Mesenchymal stem cell (in vitro differentiated cells and primary cell): ENCODE measurements around the gene PAPSS2.
A peak's percentile ranks its signal among the peaks of the same experiment; 100 is the strongest.

Experiments
- DNase-seq: peaks from one replicate; pipeline ENCODE4 v3.0.0-alpha.2; 2013
- H2AFZ ChIP-seq: one replicate; pipeline ENCODE4 v1.6.1; 2013; ENCODE audit warnings: low read depth, mild to moderate bottlenecking, control low read depth, inconsistent platforms, low read length, moderate library complexity
- H2AK5ac ChIP-seq: 2 replicates; pipeline ENCODE4 v1.6.1; 2013; ENCODE audit warnings: low read length, moderate library complexity, mild to moderate bottlenecking, inconsistent platforms; ENCODE audit not compliant: severe bottlenecking
- H2BK120ac ChIP-seq: one replicate; pipeline ENCODE4 v1.6.1; 2013; ENCODE audit warnings: low read depth, mild to moderate bottlenecking, inconsistent platforms, low read length, moderate library complexity
- H2BK12ac ChIP-seq, 2 experiments: one replicate each; pipeline ENCODE4 v1.6.1; 2013; ENCODE audit warnings: inconsistent platforms in 2 of 2, low read length in 2 of 2, mild to moderate bottlenecking in 2 of 2, moderate library complexity in 2 of 2, control low read depth in 1 of 2
- H2BK15ac ChIP-seq: one replicate; pipeline ENCODE4 v1.6.1; 2013; ENCODE audit warnings: mild to moderate bottlenecking, low read depth, inconsistent platforms; ENCODE audit not compliant: poor library complexity, severe bottlenecking
- H2BK5ac ChIP-seq: 2 replicates; pipeline ENCODE4 v1.6.1; 2013; ENCODE audit warnings: low read depth, mild to moderate bottlenecking, low read length, control low read depth, inconsistent platforms; ENCODE audit not compliant: poor library complexity, severe bottlenecking
- H3K14ac ChIP-seq, 2 experiments: one replicate each; pipeline ENCODE4 v1.6.1; 2013; ENCODE audit warnings: inconsistent platforms in 2 of 2, low read length in 2 of 2, control low read depth in 1 of 2, mild to moderate bottlenecking in 1 of 2, moderate library complexity in 1 of 2
- H3K18ac ChIP-seq, 2 experiments: one replicate each; pipeline ENCODE4 v1.6.1; 2013; ENCODE audit warnings: inconsistent platforms in 2 of 2, low read length in 2 of 2, control low read depth in 1 of 2, low read depth in 1 of 2, mild to moderate bottlenecking in 1 of 2
- H3K23ac ChIP-seq, 2 experiments: one replicate each; pipeline ENCODE4 v1.6.1; 2013; ENCODE audit warnings: inconsistent platforms in 2 of 2, low read length in 2 of 2, mild to moderate bottlenecking in 2 of 2, moderate library complexity in 2 of 2, control low read depth in 1 of 2
- H3K27ac ChIP-seq: 2 replicates; pipeline ENCODE4 v1.5.1; 2013; ENCODE audit warnings: mild to moderate bottlenecking, moderate library complexity, low read length, control low read depth, inconsistent platforms; ENCODE audit not compliant: poor library complexity, severe bottlenecking
- H3K27me3 ChIP-seq, 2 experiments: 2 replicates each; pipeline versions ENCODE4 v1.6.1 to v1.7.0; 2013; ENCODE audit warnings: low read length in 2 of 2, mild to moderate bottlenecking in 2 of 2, moderate library complexity in 2 of 2, control low read depth in 1 of 2, inconsistent platforms in 1 of 2; ENCODE audit not compliant: control insufficient read depth in 1 of 2, insufficient read depth in 1 of 2
- H3K36me3 ChIP-seq, 2 experiments: 2 replicates each; pipeline versions ENCODE4 v1.6.1 to v1.7.0; 2013; ENCODE audit warnings: low read length in 2 of 2, control low read depth in 1 of 2, inconsistent platforms in 1 of 2, low read depth in 1 of 2, mild to moderate bottlenecking in 1 of 2; ENCODE audit not compliant: insufficient read depth in 2 of 2, control insufficient read depth in 1 of 2
- H3K4ac ChIP-seq, 2 experiments: one replicate each; pipeline ENCODE4 v1.6.1; 2013; ENCODE audit warnings: inconsistent platforms in 2 of 2, low read length in 2 of 2, mild to moderate bottlenecking in 2 of 2, moderate library complexity in 2 of 2, control low read depth in 1 of 2, low read depth in 1 of 2
- H3K4me1 ChIP-seq: 2 replicates; pipeline ENCODE4 v1.6.1; 2013; ENCODE audit warnings: low read depth, low read length, control low read depth; ENCODE audit not compliant: control insufficient read depth, insufficient read depth
- H3K4me2 ChIP-seq: 2 replicates; pipeline ENCODE4 v1.6.1; 2013; ENCODE audit warnings: low read length, mild to moderate bottlenecking, inconsistent platforms; ENCODE audit not compliant: poor library complexity, severe bottlenecking
- H3K4me3 ChIP-seq, 2 experiments: 2 replicates each; pipeline versions ENCODE4 v1.5.1 to v1.7.0; 2013; ENCODE audit warnings: low read length in 2 of 2, mild to moderate bottlenecking in 2 of 2, control low read depth in 1 of 2, low read depth in 1 of 2; ENCODE audit not compliant: insufficient read depth in 1 of 2
- H3K79me1 ChIP-seq: replicated peaks from 2 replicates; pipeline ENCODE4 v1.6.1; 2013; ENCODE audit warnings: mild to moderate bottlenecking, control low read depth, low read length, inconsistent platforms; ENCODE audit not compliant: poor library complexity, severe bottlenecking
- H3K9ac ChIP-seq: 2 replicates; pipeline ENCODE4 v1.7.0; 2013; ENCODE audit warnings: mild to moderate bottlenecking, low read length, moderate library complexity
- H3K9me3 ChIP-seq: 2 replicates; pipeline ENCODE4 v1.7.0; 2013; ENCODE audit warnings: mild to moderate bottlenecking, low read length; ENCODE audit not compliant: control insufficient read depth
- H4K8ac ChIP-seq: one replicate; pipeline ENCODE4 v1.6.1; 2013; ENCODE audit warnings: inconsistent platforms, mild to moderate bottlenecking, low read length, moderate library complexity
- H4K91ac ChIP-seq: one replicate; pipeline ENCODE4 v1.6.1; 2013; ENCODE audit warnings: mild to moderate bottlenecking, low read length, inconsistent platforms
- WGBS: methylation state at CpG from one replicate; pipeline ENCODE4 v1.1.7; 2013; ENCODE audit warnings: mixed read lengths; 5-methylcytosine and 5-hydroxymethylcytosine counted together

PAPSS2 gene

DNA sequence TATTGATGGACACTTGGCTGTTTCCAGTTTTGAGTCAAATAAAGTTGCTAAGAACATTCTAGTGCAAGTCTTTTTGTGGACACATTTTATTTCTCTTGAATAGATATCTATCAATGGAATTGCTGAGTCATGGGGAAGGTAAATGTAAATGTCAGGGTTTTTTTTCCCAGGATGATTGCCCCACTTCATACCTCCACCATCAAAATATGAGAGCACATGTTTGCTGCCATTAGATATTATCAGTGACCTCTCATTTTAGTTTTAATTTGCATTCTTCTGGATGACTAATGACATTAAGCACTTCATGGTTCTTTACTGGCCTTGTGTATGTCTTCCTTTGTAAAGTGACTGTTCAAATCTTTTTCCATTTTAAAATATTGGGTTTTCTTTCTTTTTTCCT lies 45.7 kb downstream of the PAPSS2 start:
- H3K4ac ChIP-seq: no peak overlapping the region
- no peak overlapping the region for H4K8ac ChIP-seq
- H2AK5ac ChIP-seq: no peak overlapping the region
- H3K4me3 ChIP-seq: no peak overlapping the region
- H4K91ac ChIP-seq: no peak overlapping the region
- H3K9me3 ChIP-seq: no peaks in the 10 kb centered on the region
- H3K9ac ChIP-seq: no peak overlapping the region
- no peak overlapping the region for H3K23ac ChIP-seq
- no peak overlapping the region for H2BK12ac ChIP-seq
- H2BK15ac ChIP-seq: no peak overlapping the region
- no peak overlapping the region for H3K18ac ChIP-seq
- no peak overlapping the region for H2BK5ac ChIP-seq
- H3K4me1 ChIP-seq: peaks cover 12% of the 10 kb centered on the region
- H3K36me3 ChIP-seq: peaks cover 0 to 14% of the 10 kb centered on the region in 2 experiments
- no peak overlapping the region for H2AFZ ChIP-seq
- H3K4me2 ChIP-seq: no peak overlapping the region
- no peak overlapping the region for H2BK120ac ChIP-seq
- no peaks in the 10 kb centered on the region for H3K27me3 ChIP-seq
- H3K79me1 ChIP-seq: peaks cover 8% of the 10 kb centered on the region
- H3K27ac ChIP-seq: no peak overlapping the region
- peak; percentile 33 for DNase-seq
- H3K14ac ChIP-seq: no peak overlapping the region

DNA sequence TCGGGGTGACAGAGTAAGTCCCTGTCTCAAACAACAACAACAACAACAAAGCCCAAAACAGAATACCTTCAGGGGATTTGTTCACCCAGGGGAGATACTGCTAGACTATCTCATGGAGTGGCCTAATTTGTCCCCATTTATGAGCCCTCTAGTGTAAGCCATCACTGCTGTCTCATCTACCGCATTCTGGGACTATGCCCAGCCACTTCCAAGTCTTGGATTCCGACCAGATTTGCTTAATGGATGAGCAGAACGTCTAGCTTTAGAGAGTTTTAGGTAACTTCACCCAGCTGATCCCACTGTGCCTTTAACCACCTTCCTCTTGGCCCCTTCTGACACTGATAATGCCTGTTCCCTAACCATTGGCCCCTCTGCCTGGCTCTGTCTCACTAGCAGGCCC lies 47.1 kb downstream of the PAPSS2 start:
- Histone ChIP-seq H4K8ac (peak overlapping the region; percentile 42), H3K9me3 (no peaks in the 10 kb centered on the region), H2BK120ac (no peak overlapping the region), H2AK5ac (no peak overlapping the region), H2AFZ (no peak overlapping the region), H3K9ac (no peak overlapping the region), H3K4me2 (no peak overlapping the region), H3K79me1 (peaks cover 8% of the 10 kb centered on the region), H3K27me3 (no peaks in the 10 kb centered on the region), H2BK5ac (no peak overlapping the region), H2BK15ac (no peak overlapping the region), H4K91ac (no peak overlapping the region), H3K27ac (no peak overlapping the region), H3K4me3 (no peak overlapping the region), H3K4ac (no peak overlapping the region), H3K18ac (peak overlapping the region in 1 of 2 experiments; percentile 7), H3K14ac (peak overlapping the region in 1 of 2 experiments; percentile 37), H3K36me3 (peaks cover 0 to 25% of the 10 kb centered on the region in 2 experiments), H3K23ac (no peak overlapping the region), H2BK12ac (peak overlapping the region in 1 of 2 experiments; percentile 42), H3K4me1 (peaks cover 8% of the 10 kb centered on the region)
- 97% methylated on average over 4 of the region's 4 CpGs for WGBS
- no peak for DNase-seq

DNA sequence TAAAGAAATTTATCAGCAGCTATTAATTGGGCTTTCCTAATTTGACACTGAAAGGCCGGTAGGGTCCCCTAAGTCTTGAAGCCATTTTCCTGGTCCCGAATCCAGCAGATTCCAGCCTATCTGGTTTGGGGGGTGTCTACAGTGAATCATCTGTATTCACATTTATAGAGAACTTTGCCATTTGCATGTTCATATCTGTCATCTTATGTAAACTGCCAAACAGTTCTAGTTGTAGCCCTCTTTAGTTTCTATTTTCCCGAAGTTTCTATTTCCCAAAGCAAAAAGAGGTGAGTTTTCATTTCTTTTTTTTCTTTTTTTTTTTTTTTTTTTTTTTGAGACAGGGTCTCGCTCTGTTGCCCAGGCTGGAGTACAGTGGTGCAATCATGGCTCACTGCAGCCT lies 47.6 kb downstream of the PAPSS2 start:
- DNase-seq: no peak

DNA sequence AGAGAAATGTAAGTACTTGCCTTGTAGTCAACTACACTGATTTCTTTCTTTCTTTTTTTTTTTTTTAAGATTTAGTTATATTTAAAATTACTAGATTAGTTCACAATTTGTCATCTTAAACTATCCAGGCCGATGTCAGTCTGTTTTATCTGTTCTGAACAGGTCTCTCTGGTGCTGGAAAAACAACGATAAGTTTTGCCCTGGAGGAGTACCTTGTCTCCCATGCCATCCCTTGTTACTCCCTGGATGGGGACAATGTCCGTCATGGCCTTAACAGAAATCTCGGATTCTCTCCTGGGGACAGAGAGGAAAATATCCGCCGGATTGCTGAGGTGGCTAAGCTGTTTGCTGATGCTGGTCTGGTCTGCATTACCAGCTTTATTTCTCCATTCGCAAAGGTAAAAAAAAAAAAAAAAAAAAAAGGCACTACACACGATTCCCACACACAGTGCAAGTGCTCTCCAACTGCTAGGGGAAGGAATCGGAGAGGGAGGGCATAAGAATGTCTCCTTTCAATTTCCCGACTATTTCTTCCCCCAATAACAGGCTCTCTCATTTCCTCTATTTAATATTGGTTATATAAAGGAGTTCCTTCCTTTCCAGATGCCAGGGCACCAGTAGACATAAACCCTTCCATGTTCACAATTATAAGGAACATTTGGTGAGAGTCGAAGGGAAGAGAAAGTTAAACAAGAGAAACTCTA lies 53.4 kb downstream of the PAPSS2 start:
- H3K18ac ChIP-seq: no peak overlapping the region
- H3K4me2 ChIP-seq: no peak overlapping the region
- no peak overlapping the region for H3K27ac ChIP-seq
- no peak overlapping the region for H2BK120ac ChIP-seq
- no peaks in the 10 kb centered on the region for H3K4me1 ChIP-seq
- no peaks in the 10 kb centered on the region for H3K27me3 ChIP-seq
- no peak overlapping the region for H2BK5ac ChIP-seq
- no peak overlapping the region for H4K91ac ChIP-seq
- no peak overlapping the region for H3K14ac ChIP-seq
- no peaks in the 10 kb centered on the region for H3K9me3 ChIP-seq
- H2AK5ac ChIP-seq: no peak overlapping the region
- peaks cover 0 to 80% of the 10 kb centered on the region in 2 experiments for H3K36me3 ChIP-seq
- no peaks in the 10 kb centered on the region for H3K79me1 ChIP-seq
- no peak for DNase-seq
- no peak overlapping the region for H2BK15ac ChIP-seq
- no peak overlapping the region for H3K4me3 ChIP-seq
- no peak overlapping the region for H3K23ac ChIP-seq
- H4K8ac ChIP-seq: no peak overlapping the region
- no peak overlapping the region for H2AFZ ChIP-seq
- H3K4ac ChIP-seq: no peak overlapping the region
- H2BK12ac ChIP-seq: no peak overlapping the region
- H3K9ac ChIP-seq: no peak overlapping the region
- 98% methylated on average over 7 of the region's 11 CpGs for WGBS

More for the DNA sequence above, 47.6 kb downstream of the PAPSS2 start:
- Histone ChIP-seq H3K27me3 (no peaks in the 10 kb centered on the region), H3K9ac (no peak overlapping the region), H3K4me1 (peaks cover 6% of the 10 kb centered on the region), H4K8ac (no peak overlapping the region), H2AK5ac (no peak overlapping the region), H2BK5ac (no peak overlapping the region), H3K9me3 (no peaks in the 10 kb centered on the region), H3K36me3 (peaks cover 0 to 31% of the 10 kb centered on the region in 2 experiments), H3K79me1 (peaks cover 8% of the 10 kb centered on the region), H2AFZ (no peak overlapping the region), H3K27ac (no peak overlapping the region), H3K4me2 (no peak overlapping the region), H3K23ac (no peak overlapping the region), H3K18ac (no peak overlapping the region), H2BK15ac (no peak overlapping the region), H4K91ac (no peak overlapping the region), H3K4ac (no peak overlapping the region), H3K14ac (no peak overlapping the region), H2BK12ac (no peak overlapping the region), H3K4me3 (no peak overlapping the region), H2BK120ac (no peak overlapping the region)
- WGBS: 100% methylated on average over 1 of the region's 4 CpGs
